Body of pancreas (tissue), 4 donors: ENCODE data around the gene BIRC6.

ENCODE experiments used
- POLR2A ChIP-seq, 3 donors: fragments of 450-650 bp; IDR thresholded peaks; one replicate each; pipeline ENCODE4 v1.6.1; 2016; ENCODE audit warnings: antibody characterized with exemption in 3 of 3, mild to moderate bottlenecking in 2 of 3
- TF ChIP-seq, protein P1 (sequence below), 7 experiments: fragments of 450-650 bp in 4 of 7; fragments of 200-600 bp in 3 of 7; sonication (generic) in 3 of 7; IDR thresholded peaks; one replicate each; pipeline ENCODE4 v1.5.1; 2016 to 2019; ENCODE audit warnings: antibody characterized with exemption in 7 of 7

DNA sequence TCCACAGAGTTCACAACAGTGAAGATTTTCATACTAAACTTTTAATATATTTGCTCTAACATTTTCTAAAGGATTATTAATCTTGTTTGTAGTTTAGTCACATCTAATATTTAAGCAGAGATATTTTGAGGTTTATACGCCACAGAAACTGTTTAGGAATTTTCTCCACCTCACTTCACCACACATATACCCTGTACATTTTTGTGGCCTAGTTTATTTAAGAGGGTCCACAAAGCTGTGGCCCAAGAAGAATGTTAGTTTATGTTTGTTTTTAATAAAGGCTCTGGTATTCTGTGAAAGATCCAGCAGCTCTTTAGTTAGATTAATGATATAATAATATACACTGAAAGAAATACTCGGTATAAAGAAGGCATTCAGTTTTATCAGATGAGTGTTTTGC is 138.3 kb downstream of the BIRC6 start:
- no peak for TF ChIP-seq POLR2A (IDR thresholded peaks at IDR 0.05)
- TF ChIP-seq, protein P1, sequence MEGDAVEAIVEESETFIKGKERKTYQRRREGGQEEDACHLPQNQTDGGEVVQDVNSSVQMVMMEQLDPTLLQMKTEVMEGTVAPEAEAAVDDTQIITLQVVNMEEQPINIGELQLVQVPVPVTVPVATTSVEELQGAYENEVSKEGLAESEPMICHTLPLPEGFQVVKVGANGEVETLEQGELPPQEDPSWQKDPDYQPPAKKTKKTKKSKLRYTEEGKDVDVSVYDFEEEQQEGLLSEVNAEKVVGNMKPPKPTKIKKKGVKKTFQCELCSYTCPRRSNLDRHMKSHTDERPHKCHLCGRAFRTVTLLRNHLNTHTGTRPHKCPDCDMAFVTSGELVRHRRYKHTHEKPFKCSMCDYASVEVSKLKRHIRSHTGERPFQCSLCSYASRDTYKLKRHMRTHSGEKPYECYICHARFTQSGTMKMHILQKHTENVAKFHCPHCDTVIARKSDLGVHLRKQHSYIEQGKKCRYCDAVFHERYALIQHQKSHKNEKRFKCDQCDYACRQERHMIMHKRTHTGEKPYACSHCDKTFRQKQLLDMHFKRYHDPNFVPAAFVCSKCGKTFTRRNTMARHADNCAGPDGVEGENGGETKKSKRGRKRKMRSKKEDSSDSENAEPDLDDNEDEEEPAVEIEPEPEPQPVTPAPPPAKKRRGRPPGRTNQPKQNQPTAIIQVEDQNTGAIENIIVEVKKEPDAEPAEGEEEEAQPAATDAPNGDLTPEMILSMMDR (IDR thresholded peaks at IDR 0.05), result no peak
